NCI-H2081 (cell line): ENCODE data around the gene KSR1.
"Not testable (repeated sequence)": the region's sequence is repeated elsewhere in the genome, so short reads cannot be mapped to it uniquely, and the experiment has no call there.

ENCODE experiments used
- DNase-seq, 2 experiments: peaks; one replicate each; lab custom pipeline; 2025; lab: John Stamatoyannopoulos, UW

The KSR1 gene

DNA sequence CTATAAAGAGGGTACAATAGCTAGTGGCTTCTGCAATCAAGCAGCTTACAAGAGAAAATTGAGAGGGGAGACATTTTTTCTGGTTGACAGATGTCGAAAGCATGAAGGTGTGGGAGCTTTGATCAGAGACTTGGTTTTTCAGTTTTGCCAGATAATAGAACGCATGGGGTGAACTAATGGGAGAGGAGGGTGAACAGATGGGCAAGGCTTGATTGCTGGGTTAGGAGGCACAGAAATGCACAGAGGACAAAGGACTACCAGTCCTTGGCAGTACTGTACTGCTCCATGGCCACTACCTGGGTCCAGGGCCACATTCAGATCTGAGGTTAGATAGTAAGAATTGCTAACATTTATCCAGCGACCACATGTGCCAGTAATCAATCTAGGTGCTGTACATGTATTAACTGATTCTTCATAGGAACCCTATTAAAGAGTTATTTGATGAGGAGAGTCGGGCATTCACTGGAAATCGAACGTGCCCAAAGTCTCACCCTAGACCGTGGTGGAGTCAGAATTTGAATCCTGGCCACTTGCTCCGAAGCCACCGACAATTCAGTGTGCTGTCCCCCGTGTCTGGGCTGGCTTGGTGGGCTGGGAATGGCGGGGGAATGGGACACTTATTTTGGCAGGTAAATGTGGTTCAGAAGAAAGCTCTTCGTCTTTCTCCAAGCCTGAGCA is 873 bp upstream of the KSR1 start:
- DNase-seq: no peak

DNA sequence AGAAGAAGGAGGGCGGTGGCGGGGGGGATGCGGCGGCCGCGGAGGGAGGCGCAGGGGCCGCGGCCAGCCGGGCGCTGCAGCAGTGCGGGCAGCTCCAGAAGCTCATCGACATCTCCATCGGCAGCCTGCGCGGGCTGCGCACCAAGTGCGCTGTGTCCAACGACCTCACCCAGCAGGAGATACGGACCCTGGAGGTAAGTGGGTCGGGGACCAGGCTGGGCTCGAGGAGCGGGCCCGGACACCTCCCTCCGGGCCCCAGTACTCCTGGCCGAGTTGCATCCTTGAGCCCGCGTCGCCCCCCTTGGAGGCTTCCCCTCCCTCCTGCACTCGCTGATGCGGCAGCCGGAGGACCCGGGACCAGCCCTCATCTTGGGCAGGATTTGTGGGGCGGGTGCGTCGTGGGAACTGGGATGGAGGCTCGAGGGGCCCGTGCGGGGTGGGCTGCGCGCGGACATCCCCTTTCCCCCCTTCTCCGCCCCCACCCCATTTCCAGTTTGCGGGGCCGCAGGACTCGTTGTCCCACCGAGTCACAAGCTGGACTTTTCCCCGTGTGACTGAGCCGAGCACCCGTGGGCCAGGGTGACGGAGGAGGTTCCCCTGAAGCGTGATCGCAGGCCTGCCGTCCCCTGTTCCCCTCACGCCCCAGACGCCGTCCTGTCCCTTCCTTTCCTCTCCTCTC is 572 bp downstream of the KSR1 start:
- DNase-seq: no peak

DNA sequence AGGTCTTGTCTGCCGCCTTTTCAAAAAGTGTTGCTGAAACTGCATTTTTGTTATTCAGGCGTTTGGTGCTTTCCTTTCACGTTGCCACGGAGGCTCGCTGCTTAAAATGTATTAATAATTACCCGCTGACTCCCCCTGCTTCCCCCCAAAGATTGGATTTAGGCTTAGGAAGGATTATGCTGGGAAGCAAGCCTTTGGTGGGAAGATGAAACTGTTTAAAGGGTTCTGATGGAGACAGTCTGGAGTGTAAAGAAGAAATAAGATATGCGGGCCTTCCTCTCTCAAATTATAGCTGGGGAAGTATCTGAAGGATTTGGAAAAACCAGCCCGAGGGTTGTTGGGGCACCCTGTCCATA is 1.1 kb downstream of the KSR1 start:
- no peak for DNase-seq

DNA sequence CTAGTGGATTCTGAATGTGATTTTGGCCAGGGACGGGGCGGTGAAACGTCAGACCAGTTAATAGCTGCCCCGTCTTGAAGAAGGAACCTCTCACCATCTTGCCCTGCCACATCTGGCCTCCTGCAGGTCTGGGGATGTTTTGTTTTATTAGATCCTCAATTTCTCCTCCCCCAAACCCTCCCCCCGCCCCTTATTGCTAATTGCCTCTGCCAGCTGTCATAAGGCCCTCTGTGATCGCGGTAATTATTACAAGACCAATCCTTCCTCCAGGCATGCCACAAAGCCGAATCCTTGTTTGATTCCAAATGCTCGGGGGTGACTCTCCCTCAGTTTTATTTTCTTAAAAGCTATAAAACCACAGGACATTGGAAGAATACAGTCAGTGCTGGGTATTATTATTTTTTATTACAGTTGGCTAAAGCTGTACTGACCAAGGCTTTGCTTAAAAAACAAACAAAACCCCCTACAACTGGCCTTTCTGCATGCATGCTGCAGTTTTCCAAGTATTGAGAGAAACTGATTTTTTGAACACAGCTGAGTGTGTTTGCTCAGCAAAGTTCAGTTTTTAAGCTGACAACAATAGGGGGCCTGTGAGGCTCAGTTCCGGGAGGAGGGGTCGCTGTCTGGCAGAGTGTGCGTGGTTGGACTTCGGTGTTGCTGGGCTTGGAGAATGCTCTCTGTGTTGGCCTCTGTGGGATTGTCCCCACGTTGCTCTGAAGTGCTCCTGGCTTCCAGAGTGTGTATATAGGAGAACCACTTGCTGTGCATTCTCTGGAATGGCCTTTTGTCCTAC is 1.7 kb downstream of the KSR1 start:
- no peak for DNase-seq

DNA sequence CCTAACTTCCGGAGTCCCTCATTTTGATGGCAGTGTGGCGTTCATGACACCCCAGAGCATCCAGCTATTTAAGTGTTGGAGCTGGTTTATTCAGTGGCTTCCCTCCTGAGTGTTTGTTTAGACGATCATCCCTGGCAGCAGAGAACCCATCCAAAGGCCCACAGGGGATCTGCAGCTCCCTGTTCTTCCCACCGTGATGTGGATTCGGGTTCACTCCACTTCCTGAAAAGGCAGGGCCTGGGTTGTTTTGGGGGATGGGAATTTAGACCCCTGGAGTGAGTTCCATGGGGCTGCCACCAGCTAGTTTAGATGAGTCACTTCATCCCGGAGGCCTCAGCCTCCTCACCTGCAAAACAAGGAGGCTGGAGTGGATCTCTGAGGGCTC is 2.3 kb downstream of the KSR1 start:
- no peak for DNase-seq

DNA sequence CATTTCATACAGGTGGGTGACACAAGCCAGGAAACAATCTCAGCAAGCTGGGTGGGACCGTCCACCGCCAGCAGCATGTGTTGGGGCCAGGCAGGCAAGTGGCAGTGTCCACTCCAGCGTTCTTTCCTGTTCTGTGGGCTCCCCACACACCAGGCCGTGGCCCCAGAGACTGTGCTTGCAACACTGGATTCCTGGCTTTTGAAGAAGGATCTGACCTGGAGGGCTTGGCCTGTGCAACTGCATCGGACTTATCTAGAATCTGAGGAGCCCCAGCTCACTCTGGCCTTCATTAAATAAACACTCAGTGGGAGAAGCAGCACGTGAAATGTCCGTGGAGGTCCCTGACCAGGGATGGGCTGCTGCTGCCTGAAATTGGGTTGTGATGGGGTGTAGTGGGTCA is 3.2 kb downstream of the KSR1 start:
- DNase-seq: no peak

DNA sequence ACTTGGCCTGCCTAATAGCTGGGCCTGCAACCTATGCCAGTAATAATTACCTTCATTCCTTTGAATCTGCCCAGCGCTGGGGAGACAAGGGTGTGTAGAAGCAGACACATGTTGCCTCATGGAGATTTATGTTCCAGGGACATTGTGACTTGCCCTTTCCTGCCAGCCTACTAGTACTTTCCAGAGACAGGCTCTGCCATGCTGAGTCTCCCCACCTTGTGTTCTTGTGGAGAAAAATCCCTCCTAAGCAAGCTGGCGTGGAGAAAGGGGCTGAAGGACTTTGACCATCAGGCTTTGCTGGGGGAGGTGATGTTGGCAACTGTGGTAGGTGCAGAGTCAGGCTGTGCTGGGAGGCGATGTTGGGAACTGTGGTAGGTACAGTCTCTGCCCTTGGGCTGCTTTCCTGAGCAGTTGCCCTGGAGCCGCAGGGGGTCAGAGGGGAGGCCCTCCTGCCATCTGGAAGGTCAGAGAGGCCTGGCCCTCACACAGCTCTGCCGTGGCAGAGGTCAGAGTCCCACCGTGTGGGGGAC is 4.0 kb downstream of the KSR1 start:
- no peak for DNase-seq

DNA sequence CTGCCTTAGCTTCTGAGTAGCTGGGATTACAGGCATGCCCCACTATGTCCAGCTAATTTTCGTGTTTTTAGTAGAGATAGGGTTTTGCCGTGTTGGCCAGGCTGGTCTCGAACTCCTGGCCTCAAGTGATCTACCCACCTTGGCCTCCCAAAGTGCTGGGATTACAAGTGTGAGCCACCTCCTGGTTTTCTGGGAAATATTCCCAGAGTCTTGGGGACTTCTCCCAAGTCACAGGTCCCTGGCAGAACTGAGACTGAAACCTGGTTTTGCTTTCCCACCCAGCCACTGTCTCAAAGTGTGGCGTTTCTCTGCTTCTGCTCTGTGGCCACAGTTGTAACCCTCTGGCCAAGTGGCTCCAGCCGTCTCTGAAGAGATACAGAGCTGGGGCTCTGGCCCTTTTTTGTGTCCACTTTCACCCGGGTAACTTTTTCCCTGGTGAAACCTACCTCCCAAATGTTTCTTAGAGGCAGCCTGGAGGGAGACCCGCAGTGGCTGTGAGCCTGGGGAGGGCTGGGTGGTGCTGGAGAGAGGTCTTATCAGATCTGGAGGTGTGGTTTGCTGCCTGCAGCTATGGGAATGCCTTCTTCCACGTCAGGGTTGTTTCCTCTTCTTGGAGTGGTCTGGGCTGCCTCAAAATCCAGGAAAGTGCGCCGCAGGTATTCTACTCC is 5.1 kb downstream of the KSR1 start:
- no peak for DNase-seq

DNA sequence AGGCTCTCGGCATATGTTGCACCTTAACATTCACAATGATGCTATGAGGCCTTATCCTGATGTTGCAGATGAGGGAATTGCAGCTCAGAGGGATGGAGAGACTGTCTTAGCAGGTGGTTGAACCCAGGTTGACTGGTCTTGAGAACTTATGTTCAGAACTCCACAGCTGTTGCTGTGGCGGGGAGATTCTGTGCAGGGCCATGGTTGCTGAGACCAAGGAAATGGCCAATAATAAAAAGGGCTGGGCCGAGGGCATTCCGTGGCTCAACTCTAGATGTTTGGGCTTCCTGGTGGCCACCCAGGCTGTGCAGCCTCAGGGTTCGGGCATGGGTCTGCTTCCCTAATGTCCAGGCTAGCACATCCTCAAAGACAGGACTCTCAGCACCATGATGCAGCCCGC is 5.9 kb downstream of the KSR1 start:
- DNase-seq: no peak

DNA sequence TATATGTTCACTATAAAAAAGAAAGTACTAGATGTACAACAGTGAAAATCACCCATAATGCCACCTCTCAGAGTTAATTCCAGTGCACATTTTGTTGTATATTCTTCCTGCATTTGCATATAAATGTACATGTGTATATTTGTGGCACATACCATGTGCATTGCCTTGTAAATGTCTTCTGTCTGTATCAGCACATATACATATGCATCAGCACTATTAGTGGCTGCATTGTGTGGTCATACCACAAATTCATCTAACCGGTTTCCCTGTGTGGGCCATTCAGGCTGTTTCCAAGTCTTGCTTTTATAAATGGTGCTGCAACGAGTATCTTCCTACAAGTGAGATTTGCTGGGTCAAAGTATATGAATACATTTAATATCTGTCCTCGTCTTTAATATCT is 6.5 kb downstream of the KSR1 start:
- DNase-seq: no peak

DNA sequence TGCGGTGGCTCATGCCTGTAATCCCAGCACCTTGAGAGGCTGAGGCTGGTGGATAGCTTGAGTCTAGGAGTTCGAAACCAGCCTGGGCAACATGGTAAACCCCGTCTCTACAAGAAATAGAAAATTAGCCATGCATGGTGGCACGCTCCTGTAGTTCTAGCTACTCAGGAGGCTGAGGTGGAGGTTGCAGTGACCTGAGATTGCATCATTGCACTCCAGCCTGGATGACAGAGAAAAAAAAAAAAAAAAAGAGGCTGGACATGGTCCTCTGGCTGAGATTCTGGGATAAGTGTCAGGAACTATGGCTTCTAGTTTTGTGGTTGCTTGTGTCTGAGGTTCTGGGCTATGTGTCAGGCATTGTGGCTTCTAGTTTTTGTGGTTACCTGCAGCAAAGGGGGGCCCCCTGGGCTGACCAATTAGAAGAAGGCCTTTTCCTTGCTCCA is 7.0 kb downstream of the KSR1 start:
- no peak for DNase-seq

DNA sequence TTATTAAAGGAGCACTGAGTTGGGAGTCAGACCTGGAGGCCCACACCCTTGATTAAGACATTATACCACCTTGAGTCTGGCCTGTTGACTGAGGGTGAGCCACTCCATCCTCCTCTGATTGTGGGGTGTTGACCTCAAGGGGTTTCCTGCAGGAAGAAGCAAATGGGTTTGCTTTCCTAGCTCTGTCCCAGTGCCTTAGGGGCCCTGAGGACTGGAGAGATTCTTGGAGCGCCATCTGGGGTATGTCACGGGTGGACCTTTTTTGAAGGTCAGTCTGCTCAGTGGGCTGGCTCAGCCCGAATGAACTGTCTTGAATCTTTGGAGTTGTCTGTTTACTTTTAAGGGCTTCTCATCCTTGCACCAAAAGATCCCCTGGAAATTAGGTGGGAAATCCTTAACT is 7.8 kb downstream of the KSR1 start:
- not testable (repeated sequence) for DNase-seq

DNA sequence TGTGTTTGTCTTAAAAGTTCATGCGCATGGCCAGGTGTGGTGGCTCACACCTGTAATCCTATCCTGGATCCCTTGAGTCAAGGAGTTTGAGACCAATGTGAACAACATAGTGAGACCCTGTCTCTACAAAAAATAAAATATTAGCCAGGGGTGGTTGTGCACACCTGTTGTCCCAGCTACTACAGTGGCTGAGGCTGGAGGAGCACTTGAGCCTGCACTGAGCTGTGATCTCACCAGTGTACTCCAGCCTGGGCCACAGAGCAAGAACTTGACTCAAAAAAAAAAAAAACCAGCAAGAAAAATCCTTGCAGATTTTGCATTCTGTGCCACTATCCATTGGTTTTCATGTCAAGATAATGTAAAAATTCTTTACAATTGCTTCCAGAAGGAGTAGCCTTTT is 8.2 kb downstream of the KSR1 start:
- DNase-seq: no peak

DNA sequence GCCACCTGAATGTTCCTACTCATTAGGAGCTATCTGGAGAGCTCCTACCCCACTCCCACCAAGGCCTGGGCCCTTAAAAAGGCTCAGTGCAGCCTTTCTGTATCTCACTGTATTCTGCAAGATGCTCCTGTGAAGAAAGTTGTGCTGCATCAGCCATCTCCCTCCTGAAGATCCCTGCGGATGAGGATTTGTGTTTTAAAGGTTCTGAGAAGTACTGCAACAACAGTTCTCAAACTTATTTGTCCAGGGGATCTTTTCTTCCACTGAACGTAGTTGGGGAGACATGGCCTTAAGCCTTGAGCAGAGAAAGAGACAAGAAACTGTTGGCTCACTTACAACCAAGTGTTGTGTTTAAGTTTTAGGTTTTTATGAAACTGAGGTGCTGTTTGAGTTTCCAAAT is 9.6 kb downstream of the KSR1 start:
- not testable (repeated sequence) for DNase-seq

DNA sequence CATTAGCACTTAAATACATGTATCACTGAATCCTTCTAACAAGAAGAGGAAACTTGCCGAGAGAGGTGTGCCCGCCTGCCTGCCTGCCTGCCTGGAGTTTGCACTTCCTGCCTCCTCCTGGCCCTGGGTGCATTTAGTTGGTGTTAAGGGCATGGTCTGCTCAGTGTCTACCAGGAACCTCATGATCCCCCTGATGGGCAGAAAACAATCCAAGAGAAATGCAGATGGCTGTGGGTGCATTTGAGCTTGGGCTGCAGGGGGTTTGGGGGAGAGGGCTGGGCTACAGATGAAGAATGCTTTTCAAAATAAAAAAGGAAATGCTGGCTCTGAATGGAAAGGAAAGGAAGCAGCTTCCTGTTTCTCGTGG is 10.1 kb downstream of the KSR1 start:
- no peak for DNase-seq

DNA sequence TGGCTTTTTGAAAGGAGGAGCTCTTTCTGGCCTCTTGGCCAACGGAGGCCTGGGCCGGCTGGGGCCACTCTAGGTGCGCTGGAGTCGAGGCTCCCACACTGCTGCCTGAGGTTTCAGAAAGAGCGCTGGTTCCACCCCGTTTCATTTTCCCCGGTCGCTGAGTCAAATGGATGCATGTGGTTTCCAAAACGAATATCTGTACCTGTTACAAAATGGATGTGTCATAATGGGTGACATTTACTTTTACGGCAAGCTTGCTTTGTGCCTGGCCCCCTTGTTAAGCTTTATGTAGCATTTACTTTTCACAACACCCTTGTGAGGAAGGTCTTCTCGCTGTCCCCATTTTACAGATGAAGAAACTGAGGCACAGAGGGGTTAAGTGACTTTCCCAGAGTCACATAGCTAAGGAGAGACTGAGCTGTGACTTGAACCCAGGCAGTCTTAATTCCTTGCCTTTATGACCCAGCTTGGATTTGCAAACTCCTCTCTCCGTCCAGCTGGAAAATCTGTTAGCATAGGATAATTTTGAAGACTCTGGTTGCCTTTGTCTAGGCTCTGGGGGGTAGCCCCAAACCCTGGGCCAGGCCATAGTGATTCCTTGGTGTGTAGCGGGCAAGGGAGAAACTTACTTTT is 10.6 kb downstream of the KSR1 start:
- DNase-seq: no peak

DNA sequence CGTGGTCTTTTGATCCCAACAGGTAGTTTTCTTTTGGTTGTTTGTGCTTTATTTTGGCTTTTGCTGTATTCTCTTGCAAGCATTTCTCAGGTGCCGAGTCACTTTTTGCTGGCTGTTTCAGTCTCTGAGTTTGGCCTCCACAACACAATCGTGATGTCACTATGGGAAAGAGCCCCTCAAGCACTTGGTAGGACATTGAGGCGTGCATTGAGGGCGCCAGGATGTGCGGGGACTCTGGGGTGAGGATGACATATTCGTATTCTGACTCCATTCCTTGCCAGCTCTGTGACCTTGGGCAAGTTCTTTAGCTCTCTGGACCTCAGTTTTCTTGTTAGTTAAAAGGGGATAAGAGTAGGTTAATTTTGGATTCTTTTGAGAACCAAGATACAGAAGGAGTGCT is 13.0 kb downstream of the KSR1 start:
- DNase-seq: no peak

DNA sequence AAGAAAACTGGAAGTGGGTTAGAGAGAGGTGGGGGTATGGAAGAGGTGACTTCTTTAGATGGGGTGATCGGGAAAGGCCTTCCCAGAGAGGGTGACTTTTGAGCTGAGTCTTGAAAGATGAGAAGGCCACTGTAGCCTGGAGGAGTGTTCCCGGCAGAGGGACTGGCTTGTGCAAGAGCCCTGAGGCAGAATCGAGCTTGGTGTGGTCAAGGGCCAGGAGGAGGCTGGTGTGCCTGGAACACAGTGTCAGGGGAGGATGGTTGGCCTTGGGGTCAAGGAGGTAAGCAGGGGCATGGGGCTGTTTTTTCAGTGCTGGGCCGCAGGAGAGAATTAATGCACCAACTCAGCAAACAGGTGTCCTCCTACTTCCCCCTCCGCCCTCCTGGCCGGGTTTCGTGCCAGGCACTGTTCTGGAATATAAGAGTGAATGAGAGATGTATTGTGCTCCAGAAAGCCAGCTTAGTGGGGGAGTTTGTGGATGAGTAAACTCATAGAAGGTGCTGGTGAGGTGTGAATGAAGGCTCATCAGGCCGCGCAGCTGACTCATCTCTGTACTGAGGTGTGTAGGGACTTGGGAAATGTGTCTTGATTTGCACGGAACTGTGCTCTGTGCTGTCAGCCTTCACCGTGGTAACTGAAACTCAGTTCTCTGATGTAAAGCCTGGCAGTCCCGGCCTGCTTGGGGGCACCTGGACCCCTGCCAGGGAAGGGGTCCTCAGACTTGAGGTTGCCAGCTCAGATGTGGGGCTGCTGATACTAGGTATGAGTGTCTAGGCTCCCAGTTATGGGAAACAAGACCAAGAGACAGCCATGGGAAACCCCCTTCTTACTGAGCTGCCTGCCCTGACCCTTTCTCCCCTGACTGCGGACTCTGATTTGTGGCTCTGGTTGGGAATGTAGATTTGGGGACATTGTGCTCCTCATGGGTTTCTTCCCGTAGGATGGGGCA is 15.3 kb downstream of the KSR1 start:
- DNase-seq: no peak

DNA sequence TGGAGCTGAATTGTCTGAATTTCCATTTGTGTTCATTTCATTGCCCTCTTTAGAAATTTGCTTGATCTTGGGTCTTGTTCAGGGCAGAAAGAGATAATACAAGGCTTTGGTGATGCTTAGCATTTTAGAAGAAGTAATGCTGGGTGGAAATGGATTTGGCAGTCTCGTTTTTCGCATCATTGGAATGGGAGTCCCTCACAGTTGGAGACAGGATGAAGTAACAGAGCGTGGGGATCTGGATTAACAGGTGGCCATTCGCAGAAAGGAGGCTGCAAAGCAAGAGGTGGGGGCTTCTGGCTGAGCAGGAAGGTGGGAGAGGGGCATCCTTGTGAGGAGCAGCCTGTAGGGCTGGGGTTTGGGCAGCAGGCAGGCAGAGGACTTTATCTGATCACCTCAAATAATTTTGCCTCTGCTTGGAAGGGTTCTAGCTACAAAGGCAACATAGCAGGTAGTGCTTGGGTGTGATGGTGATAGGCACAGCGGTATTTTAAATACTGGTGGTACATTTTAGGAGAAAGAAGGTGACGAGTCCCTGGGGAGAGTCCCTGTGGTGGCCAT is 17.0 kb downstream of the KSR1 start:
- no peak for DNase-seq

DNA sequence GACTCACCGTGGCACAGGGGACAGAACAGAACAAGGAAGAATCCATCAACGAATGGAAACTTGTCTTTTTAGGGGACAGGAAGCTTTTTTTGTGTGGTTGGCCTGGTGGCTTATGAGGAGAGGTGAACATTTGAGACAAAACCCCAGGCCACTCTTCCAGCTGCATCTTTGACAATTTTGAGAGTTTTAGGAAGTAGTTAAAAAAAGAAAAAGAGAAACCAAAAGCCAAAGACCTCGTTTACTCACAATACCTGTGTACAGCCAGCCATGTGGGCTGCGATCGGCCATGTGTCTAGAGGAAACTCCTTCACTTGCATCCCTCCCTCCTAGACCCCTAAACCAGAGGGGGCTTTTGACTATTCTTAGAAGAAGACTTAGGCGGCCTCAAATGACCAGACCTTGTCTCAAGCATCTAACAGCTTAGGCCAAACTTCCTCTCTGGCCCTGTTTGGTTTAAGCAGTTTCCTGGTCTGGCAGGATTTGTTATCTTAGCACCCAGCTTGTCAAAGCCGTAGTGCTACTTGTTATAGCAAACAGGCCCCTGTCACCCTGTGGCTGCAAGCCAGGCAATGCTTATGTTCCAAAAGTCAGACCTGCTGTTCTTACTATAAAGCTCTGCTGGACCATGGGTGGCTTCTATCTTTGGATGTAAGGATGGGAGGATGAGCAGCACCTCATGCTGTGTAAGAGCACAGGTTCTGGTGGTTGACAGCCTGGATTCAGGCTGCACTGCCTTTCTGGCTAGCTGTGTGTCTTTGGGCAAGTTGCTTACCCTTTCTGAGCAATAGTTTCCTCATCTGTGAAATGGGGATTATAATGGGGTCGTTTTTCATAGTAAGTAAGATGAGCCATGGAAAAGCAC is 17.7 kb downstream of the KSR1 start:
- no peak for DNase-seq
